Calu3 (cell line): Measurements from ENCODE around the gene EFCAB12. TPM values are rescaled to one million over a fixed set of nuclear protein-coding genes. Genes with fewer than 3 reads are reported as not detected.

Experiments used
- BruUV-seq: library from RNA; stranded (reverse); fragments of 400-500 nt; replicated peaks from 2 replicates; lab custom pipeline; 2021; lab: Mats Ljungman, UMichigan
- CTCF ChIA-PET: fragments of 300-600 bp; sonication (Branson Sonifier 250); formaldehyde crosslinking; loops from one replicate; lab custom pipeline; 2022; ENCODE audit warnings: antibody characterized with exemption; lab: Charles Lee
- DNase-seq: peaks from one replicate; pipeline ENCODE4 v3.0.0; 2022
- H3K27ac Mint-ChIP-seq: one replicate; pipeline ENCODE4 v1.8.0; 2022; ENCODE audit warnings: mixed read lengths; ENCODE audit not compliant: unreplicated experiment
- H3K27me3 Mint-ChIP-seq: one replicate; pipeline ENCODE4 v1.8.0; 2022; ENCODE audit warnings: mixed read lengths; ENCODE audit not compliant: unreplicated experiment
- H3K36me3 Mint-ChIP-seq: one replicate; pipeline ENCODE4 v1.8.0; 2022; ENCODE audit warnings: mild to moderate bottlenecking, moderate library complexity, mixed read lengths; ENCODE audit not compliant: insufficient read depth, unreplicated experiment
- H3K4me1 Mint-ChIP-seq: one replicate; pipeline ENCODE4 v1.8.0; 2022; ENCODE audit warnings: mild to moderate bottlenecking, low read depth, mixed read lengths; ENCODE audit not compliant: unreplicated experiment
- H3K4me3 Mint-ChIP-seq: one replicate; pipeline ENCODE4 v1.8.0; 2022; ENCODE audit warnings: mild to moderate bottlenecking, low read depth, moderate library complexity, mixed read lengths; ENCODE audit not compliant: unreplicated experiment
- H3K9me3 Mint-ChIP-seq: one replicate; pipeline ENCODE4 v1.8.0; 2022; ENCODE audit warnings: low read depth, mixed read lengths; ENCODE audit not compliant: unreplicated experiment
- CTCF ChIP-seq: fragments of 200-600 bp; IDR thresholded peaks from one replicate; pipeline ENCODE4 v1.8.0; 2022; ENCODE audit warnings: antibody characterized with exemption; ENCODE audit not compliant: unreplicated experiment
- intact Hi-C: fragments of 100-400 bp; cut with micrococcal nuclease; formaldehyde crosslinking; loops from one replicate; pipeline ENCODE4 v1.10.0; 2022; ENCODE audit not compliant: unreplicated experiment
- total RNA-seq: library from RNA; stranded (reverse); gene quantifications from 2 replicates; pipeline ENCODE4 v1.2.3, GENCODE V29; 2022

The EFCAB12 gene
- total RNA-seq, 1 experiment from 2014 or later: 0.42 TPM

DNA sequence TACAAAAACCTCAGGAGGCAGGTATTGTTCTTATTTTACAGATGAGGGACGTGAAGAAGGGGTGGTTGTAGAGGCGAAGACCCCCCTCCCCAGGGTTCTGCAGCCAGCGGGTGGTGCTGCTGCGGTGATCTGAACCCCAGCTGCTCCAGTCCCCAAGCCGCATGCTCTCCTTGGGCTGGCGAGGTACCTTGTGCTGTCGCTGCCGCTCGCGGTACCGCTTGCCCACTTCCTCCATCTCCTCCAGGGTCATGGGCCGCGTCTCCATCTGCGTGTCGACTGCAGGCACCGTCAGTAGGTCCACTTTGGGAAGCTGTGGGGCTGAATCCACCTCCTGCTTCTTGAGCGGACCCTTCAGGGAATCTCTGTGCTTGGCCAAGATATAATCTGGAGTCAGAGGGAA is 17.5 kb downstream of the EFCAB12 start:
- H3K4me1 Mint-ChIP-seq: peaks cover 37% of the 10 kb centered on the region
- H3K9me3 Mint-ChIP-seq: no peaks in the 10 kb centered on the region
- no TSS peak for BruUV-seq
- H3K36me3 Mint-ChIP-seq: no peaks in the 10 kb centered on the region
- TF ChIP-seq CTCF: no peak
- no peak for DNase-seq
- H3K4me3 Mint-ChIP-seq: no peak overlapping the region
- CTCF ChIA-PET: interaction anchor here (0.5 kb wide), 1 partner anchor 15 kb away, joined by 5 read pairs; no protein-coding TSS in a partner anchor
- no peak overlapping the region for H3K27ac Mint-ChIP-seq
- intact Hi-C loops: no loop called here
- no peaks in the 10 kb centered on the region for H3K27me3 Mint-ChIP-seq

- Mint-ChIP-seq H3K36me3 (no peaks in the 10 kb centered on the region), H3K27ac (no peak overlapping the region), H3K27me3 (no peaks in the 10 kb centered on the region), H3K9me3 (no peaks in the 10 kb centered on the region), H3K4me1 (peaks cover 25% of the 10 kb centered on the region), H3K4me3 (no peak overlapping the region)
- CTCF ChIA-PET: interaction anchor here (0.6 kb wide), 1 partner anchor 74 kb away, joined by 3 read pairs; no protein-coding TSS in a partner anchor
- BruUV-seq: no TSS peak
- intact Hi-C loops: no loop called here
- TF ChIP-seq CTCF: no peak
- DNase-seq: no peak
These were observed 18.9 kb downstream of the EFCAB12 start for GRCh38 chr3:129409541-129409940.

- DNase-seq: no peak
- CTCF ChIA-PET: interaction anchor here (0.7 to 1.6 kb wide), 2 partner anchors 24 to 222 kb away, joined by 5 to 7 read pairs; partner anchors contain the start of gene EFCAB12
- Mint-ChIP-seq H3K9me3 (no peaks in the 10 kb centered on the region), H3K36me3 (peaks cover 3% of the 10 kb centered on the region), H3K27ac (no peak overlapping the region), H3K4me1 (no peaks in the 10 kb centered on the region), H3K4me3 (no peak overlapping the region), H3K27me3 (no peaks in the 10 kb centered on the region)
- intact Hi-C loops: no loop called here
- no peak for TF ChIP-seq CTCF
- BruUV-seq: no TSS peak
These were observed 23.8 kb downstream of the EFCAB12 start for GRCh38 chr3:129404610-129405009.

DNA sequence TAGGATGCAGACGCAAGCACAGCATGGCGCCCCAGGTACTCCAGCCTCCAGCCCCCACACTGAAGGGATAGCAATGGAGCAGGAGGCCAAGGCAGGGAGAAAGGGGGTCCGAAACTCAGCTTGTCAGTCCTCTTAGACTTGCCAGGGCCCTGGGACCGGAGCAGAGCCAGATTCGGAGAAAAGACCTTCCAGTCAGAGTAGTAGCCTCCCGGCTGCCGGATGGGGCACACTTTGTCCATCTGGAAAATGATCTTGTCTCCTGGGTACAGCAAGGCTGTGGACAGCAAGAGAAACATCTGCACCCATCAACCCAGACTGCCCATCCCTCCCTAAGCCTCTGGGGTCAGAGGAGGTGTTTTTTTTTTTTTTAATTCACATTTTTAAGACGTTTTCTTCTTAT is 24.3 kb downstream of the EFCAB12 start:
- H3K27me3 Mint-ChIP-seq: no peaks in the 10 kb centered on the region
- no peak for TF ChIP-seq CTCF
- BruUV-seq: no TSS peak
- no peak overlapping the region for H3K27ac Mint-ChIP-seq
- no peaks in the 10 kb centered on the region for H3K9me3 Mint-ChIP-seq
- DNase-seq: no peak
- intact Hi-C loops: no loop called here
- H3K4me1 Mint-ChIP-seq: no peaks in the 10 kb centered on the region
- H3K36me3 Mint-ChIP-seq: peaks cover 8% of the 10 kb centered on the region
- CTCF ChIA-PET: interaction anchor here (1.0 kb wide), 1 partner anchor 21 kb away, joined by 3 read pairs; no protein-coding TSS in a partner anchor
- no peak overlapping the region for H3K4me3 Mint-ChIP-seq
